ENCODE data around the gene CCNDBP1.
"Not testable (repeated sequence)": the region's sequence is repeated elsewhere in the genome, so short reads cannot be mapped to it uniquely, and the experiment has no call there.

CCNDBP1 gene

DNA sequence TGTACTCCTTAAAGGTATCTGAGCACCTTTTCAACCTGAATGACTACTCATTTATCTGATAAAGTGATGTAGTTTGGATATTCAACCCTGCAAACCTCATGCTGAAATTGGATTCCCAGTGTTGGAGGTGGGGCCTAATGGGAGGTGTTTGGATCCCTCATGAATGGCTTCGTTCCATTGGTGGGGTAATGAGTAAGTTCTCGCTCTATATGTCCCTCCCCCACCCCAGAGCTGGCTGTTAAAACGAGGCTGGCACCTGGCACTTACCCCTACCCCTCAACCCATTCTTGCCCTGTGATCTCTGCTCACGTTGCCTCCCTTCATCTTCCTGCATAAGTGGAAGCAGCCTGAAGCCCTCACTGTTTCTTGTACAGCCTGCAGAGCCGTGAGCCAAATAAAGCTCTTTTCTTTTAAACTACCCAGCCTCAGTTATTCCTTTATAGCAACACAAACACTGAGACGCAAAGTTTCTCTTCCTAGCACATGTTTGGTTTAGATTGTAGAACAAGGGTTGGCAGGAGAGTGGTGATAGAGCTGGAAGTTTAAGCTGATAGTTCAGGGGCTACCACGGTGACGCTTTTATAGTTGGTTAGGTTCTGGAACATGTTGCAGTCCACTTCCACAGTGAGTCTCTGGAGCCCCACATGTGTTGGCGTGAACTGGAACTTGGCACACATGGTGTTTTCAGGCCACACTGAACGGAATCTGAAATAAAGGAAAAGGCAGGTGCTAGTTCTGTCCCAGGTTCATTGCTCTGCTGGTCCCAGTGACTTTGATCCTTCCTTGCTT lies 11.8 kb downstream of the CCNDBP1 start:
- H3K27me3 ChIP-seq (ENCODE audit: control insufficient read depth in 1 of 2, insufficient read depth in 2 of 2, low read length in 2 of 2) = no peaks in the 10 kb centered on the region
- no peak overlapping the region for H3K4me3 ChIP-seq (ENCODE audit: low read depth in 1 of 2, low read length in 2 of 2)
- H3K9me3 ChIP-seq (ENCODE audit: low read length) = no peaks in the 10 kb centered on the region
- H3K9ac ChIP-seq (ENCODE audit: low read length) = no peak overlapping the region
- H3K4me1 ChIP-seq (ENCODE audit: insufficient read depth, low read length) = no peaks in the 10 kb centered on the region
- H3K27ac ChIP-seq (ENCODE audit: low read depth, low read length) = no peak overlapping the region
- peaks cover 45% of the 10 kb centered on the region for H3K36me3 ChIP-seq (ENCODE audit: insufficient read depth, low read length)

DNA sequence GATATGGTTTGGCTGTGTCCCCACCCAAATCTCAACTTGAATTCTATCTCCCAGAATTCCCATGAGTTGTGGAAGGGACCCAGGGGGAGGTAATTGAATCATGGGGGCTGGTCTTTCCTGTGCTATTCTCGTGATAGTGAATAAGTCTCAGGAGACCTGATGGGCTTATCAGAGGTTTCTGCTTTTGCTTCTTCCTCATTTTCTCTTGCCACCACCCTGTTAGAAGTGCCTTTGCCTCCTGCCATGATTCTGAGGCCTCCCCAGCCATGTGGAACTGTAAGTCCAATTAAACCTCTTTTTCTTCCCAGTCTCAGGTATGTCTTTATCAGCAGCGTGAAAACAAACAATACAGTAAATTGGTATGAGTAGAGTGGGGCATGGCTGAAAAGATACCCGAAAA lies 12.6 kb downstream of the CCNDBP1 start:
- H3K27ac ChIP-seq (ENCODE audit: low read depth, low read length); H3K9me3 ChIP-seq (ENCODE audit: low read length); H3K4me1 ChIP-seq (ENCODE audit: insufficient read depth, low read length); H3K9ac ChIP-seq (ENCODE audit: low read length); H3K4me3 ChIP-seq (ENCODE audit: low read depth in 1 of 2, low read length in 2 of 2); H3K27me3 ChIP-seq (ENCODE audit: control insufficient read depth in 1 of 2, insufficient read depth in 2 of 2, low read length in 2 of 2): not testable (repeated sequence)
- H3K36me3 ChIP-seq (ENCODE audit: insufficient read depth, low read length) = peaks cover 37% of the 10 kb centered on the region

DNA sequence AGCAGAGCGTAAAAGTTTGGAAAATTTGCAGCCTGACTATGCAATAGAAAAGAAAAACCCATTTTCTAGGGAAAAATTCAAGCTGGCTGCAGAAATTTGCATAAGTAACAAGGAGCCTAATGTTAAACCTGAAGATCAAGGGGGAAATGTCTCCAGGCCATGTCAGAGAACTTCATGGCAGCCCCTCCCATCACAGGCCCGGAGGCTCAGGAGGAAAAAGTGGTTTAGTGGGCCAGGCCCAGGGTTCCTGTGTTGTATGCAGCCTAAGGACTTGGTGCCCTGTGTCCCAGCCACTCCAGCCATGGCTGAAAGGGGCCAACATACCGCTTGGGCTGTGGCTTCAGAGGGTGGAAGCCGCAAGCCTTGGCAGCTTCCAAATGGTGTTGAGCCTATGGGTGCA lies 13.4 kb downstream of the CCNDBP1 start:
- not testable (repeated sequence) for H3K4me1 ChIP-seq (ENCODE audit: insufficient read depth, low read length); H3K27me3 ChIP-seq (ENCODE audit: control insufficient read depth in 1 of 2, insufficient read depth in 2 of 2, low read length in 2 of 2)

DNA sequence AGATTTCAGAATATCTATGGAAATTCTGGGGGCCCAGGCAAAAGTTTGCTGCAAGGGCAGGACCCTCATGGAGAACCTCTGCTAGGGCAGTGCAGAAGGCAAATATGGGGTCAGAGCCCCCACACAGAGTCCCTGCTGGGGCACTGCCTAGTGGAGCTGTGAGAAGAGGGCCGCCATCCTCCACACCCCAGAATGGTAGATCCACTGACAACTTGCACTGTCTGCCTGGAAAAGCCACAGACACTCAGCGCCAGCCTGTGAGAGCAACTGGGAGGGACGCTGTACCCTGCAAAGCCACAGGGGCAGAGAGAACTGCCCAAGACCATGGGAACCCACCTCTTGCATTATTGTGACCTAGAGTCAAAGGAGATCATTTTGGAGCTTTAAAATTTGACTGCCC lies 13.8 kb downstream of the CCNDBP1 start:
- Histone ChIP-seq H3K27me3 (ENCODE audit: control insufficient read depth in 1 of 2, insufficient read depth in 2 of 2, low read length in 2 of 2) (no peaks in the 10 kb centered on the region), H3K9me3 (ENCODE audit: low read length) (no peaks in the 10 kb centered on the region), H3K4me1 (ENCODE audit: insufficient read depth, low read length) (no peaks in the 10 kb centered on the region), H3K4me3 (ENCODE audit: low read depth in 1 of 2, low read length in 2 of 2) (no peak overlapping the region), H3K9ac (ENCODE audit: low read length) (no peak overlapping the region), H3K27ac (ENCODE audit: low read depth, low read length) (no peak overlapping the region), H3K36me3 (ENCODE audit: insufficient read depth, low read length) (peaks cover 28% of the 10 kb centered on the region)

More for the DNA sequence above, 13.4 kb downstream of the CCNDBP1 start:
- not testable (repeated sequence) for H3K9me3 ChIP-seq (ENCODE audit: low read length); H3K27ac ChIP-seq (ENCODE audit: low read depth, low read length); H3K9ac ChIP-seq (ENCODE audit: low read length); H3K4me3 ChIP-seq (ENCODE audit: low read depth in 1 of 2, low read length in 2 of 2)
- peaks cover 29% of the 10 kb centered on the region for H3K36me3 ChIP-seq (ENCODE audit: insufficient read depth, low read length)

DNA sequence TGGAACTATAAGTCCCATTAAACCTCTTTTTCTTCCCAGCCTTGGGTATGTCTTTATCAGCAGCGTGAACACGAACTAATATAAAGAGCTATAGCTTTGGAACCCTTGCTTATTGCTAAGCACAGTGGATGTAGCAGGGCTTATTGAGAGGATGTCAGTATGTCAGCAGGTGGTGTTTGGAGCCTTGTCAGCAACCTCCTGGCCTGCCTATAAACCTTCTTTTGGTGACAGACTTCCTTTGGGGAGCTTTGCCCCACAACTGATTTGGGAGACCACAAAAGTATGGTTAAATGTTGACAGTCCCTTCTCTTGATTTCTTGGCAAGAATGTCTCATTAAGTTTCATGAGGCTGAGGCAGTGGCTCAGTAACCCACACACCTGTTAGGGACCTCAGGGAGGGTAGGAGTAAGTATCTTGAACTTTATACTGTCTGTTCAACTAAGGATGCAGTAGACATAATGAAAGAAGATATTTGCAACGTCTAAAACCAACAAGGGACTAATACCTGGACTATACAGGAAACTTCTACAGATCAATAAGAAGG lies 14.8 kb downstream of the CCNDBP1 start:
- Histone ChIP-seq H3K4me1 (ENCODE audit: insufficient read depth, low read length) (no peaks in the 10 kb centered on the region), H3K36me3 (ENCODE audit: insufficient read depth, low read length) (peaks cover 20% of the 10 kb centered on the region), H3K27me3 (ENCODE audit: control insufficient read depth in 1 of 2, insufficient read depth in 2 of 2, low read length in 2 of 2) (no peaks in the 10 kb centered on the region), H3K4me3 (ENCODE audit: low read depth in 1 of 2, low read length in 2 of 2) (no peak overlapping the region), H3K27ac (ENCODE audit: low read depth, low read length) (no peak overlapping the region), H3K9ac (ENCODE audit: low read length) (no peak overlapping the region), H3K9me3 (ENCODE audit: low read length) (no peaks in the 10 kb centered on the region)

DNA sequence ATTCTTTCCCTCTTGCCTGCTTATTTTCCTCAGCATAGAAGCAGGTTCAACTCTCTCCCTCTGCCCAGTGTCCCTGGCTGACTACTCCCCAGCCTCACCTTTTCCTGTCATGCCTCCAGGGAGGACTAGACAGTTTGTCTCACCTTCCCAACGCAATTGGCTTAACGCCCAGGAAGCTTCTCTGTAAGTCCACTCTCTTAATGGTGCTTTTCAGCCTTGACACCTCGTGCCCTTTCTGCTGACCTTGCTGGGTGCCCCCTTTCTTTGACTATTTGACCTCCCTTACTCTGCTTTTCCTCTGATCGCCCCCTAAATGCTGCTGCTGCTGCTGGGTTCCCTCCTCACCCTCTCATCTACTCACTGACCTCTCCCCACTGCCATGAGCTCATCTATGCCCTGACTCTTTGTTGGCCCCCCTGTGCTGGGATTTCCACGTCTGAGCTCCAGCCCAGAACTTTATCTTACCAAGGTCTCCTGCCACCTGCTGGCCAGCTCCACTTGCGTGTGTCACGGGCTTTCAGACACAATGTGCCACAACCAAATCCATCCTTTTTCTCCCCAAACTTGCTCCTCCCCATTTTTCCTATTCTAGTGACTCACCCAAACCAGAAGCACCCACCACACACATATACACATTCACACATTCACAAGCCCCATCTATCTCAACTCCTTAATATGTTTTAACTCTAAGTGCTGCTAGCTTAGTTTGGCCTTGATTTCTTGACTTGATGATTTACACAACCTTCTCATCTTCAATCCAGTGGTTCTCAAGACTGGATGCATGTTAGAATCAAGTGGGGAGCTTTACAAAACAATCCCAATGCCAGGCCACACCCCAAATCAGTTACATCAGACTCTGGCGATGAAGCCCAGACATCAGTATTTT lies 19.1 kb downstream of the CCNDBP1 start:
- Histone ChIP-seq H3K9ac (ENCODE audit: low read length) (no peak overlapping the region), H3K4me3 (ENCODE audit: low read depth in 1 of 2, low read length in 2 of 2) (no peak overlapping the region), H3K27me3 (ENCODE audit: control insufficient read depth in 1 of 2, insufficient read depth in 2 of 2, low read length in 2 of 2) (peaks cover 0 to 8% of the 10 kb centered on the region in 2 donors), H3K36me3 (ENCODE audit: insufficient read depth, low read length) (no peaks in the 10 kb centered on the region), H3K4me1 (ENCODE audit: insufficient read depth, low read length) (no peaks in the 10 kb centered on the region), H3K9me3 (ENCODE audit: low read length) (no peaks in the 10 kb centered on the region), H3K27ac (ENCODE audit: low read depth, low read length) (no peak overlapping the region)

DNA sequence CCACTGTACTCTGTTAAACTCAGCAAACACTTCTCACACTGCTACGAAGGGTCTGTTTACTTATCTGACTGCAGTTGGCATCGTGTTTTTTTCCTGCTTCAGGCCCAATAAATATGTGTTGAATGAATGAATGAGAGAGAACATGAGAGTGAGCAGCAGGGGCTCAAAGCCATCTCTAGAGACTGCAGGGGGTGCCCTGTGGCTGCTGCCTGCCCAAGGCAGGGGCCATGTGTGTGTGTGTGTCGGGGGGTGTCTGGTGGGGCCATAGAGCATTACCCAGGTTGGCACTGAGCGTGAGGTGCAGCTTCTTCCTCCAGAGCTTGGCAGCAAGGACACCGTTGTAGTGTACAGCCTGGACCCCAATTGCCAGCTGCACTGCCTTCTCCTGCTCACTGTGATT lies 20.9 kb downstream of the CCNDBP1 start:
- H3K27me3 ChIP-seq (ENCODE audit: control insufficient read depth in 1 of 2, insufficient read depth in 2 of 2, low read length in 2 of 2) = peaks cover 0 to 8% of the 10 kb centered on the region in 2 donors
- no peak overlapping the region for H3K9ac ChIP-seq (ENCODE audit: low read length)
- H3K36me3 ChIP-seq (ENCODE audit: insufficient read depth, low read length) = no peaks in the 10 kb centered on the region
- no peak overlapping the region for H3K27ac ChIP-seq (ENCODE audit: low read depth, low read length)
- no peak overlapping the region for H3K4me3 ChIP-seq (ENCODE audit: low read depth in 1 of 2, low read length in 2 of 2)
- H3K9me3 ChIP-seq (ENCODE audit: low read length) = no peaks in the 10 kb centered on the region
- H3K4me1 ChIP-seq (ENCODE audit: insufficient read depth, low read length) = no peaks in the 10 kb centered on the region

- no peaks in the 10 kb centered on the region for H3K36me3 ChIP-seq (ENCODE audit: insufficient read depth, low read length)
- no peaks in the 10 kb centered on the region for H3K9me3 ChIP-seq (ENCODE audit: low read length)
- H3K9ac ChIP-seq (ENCODE audit: low read length) = no peak overlapping the region
- no peak overlapping the region for H3K4me3 ChIP-seq (ENCODE audit: low read depth in 1 of 2, low read length in 2 of 2)
- no peaks in the 10 kb centered on the region for H3K4me1 ChIP-seq (ENCODE audit: insufficient read depth, low read length)
- H3K27ac ChIP-seq (ENCODE audit: low read depth, low read length) = no peak overlapping the region
- peaks cover 0 to 8% of the 10 kb centered on the region in 2 donors for H3K27me3 ChIP-seq (ENCODE audit: control insufficient read depth in 1 of 2, insufficient read depth in 2 of 2, low read length in 2 of 2)
These were observed 21.8 kb downstream of the CCNDBP1 start for GRCh38 chr15:43207024-43207423.

DNA sequence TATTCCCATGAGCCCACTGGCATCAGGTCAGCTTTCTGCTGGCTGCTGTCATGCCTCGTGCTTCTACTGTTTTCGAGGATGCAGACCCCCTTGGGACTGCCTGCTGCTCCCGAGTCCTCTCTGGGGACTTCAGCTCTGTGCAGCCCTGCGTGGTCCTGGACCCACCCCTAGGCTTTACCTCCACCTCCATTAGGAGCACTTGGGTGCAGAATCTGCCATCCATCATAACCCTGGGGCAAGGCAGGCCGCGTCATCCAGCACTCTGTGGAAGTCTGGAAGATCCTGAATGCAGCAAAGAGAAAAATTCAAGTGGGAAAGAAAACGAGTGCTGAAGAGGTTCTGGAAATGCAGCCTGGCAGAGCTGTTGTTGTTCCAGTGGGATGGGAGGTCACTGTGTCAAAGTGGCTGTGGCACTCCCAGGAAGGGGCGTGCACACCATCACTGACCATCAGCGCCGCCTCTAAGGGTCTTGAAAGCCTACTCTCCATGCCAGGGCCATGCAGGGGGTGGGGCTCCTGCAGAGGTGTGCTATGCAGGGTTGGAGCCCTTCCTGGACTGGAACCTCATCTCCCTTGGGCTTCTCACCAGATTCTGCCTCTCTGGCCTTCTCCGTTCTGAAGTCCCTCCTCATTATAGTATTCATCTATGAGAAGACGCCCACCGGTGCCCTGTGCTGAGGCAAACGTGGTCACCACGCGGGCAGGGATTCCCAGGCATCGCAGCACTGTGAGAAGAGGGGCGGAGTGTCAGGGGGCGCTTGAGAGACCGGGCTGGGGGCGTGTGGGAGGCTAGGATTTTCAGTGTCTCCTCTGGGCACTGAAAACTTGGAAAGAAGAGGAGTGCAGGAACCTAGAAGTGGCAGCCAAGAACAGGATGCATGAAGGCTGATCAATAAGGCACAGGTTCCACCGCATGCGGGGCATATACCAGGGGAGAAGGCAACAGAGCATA lies 23.1 kb downstream of the CCNDBP1 start:
- H3K4me1 ChIP-seq (ENCODE audit: insufficient read depth, low read length) = no peaks in the 10 kb centered on the region
- no peak overlapping the region for H3K9ac ChIP-seq (ENCODE audit: low read length)
- H3K36me3 ChIP-seq (ENCODE audit: insufficient read depth, low read length) = no peaks in the 10 kb centered on the region
- H3K27ac ChIP-seq (ENCODE audit: low read depth, low read length) = no peak overlapping the region
- no peak overlapping the region for H3K4me3 ChIP-seq (ENCODE audit: low read depth in 1 of 2, low read length in 2 of 2)
- H3K9me3 ChIP-seq (ENCODE audit: low read length) = no peaks in the 10 kb centered on the region
- H3K27me3 ChIP-seq (ENCODE audit: control insufficient read depth in 1 of 2, insufficient read depth in 2 of 2, low read length in 2 of 2) = peaks cover 0 to 8% of the 10 kb centered on the region in 2 donors

DNA sequence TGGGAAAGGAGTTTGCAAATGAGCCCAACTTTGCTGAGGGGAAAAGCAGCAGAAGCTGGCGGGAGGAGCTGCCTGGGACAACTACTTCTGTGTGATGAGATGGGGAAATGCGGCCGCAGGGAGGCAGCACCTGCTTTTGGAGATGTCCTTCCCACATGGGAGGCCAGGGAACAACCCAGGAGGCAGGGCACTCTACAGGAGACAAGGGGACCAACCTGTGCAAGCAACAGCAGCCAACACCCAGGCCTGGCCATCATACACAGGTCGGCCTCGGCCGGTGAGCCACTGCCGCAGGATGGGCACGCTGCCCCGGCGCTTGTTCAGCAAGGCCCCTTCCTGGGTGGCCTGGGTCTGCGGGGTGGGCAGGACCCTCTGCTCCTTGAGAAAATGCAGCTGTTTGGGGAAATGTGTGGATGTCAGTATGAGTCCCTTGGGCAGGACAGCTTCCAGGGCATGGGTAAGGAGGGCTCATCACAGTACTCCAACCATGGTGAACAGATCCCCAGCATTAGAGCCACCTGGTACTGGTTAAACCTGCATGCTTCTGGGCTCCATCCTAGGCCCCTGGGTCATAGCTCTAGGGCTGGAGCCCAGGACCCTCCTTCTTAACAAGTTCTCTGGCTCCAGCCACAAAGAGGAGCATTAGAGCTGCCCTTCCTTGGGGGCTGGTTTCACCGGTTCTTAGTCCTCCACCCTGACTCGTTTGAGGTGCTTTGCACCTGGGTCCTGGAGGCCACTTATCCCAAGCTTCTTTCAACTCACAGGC lies 24.0 kb downstream of the CCNDBP1 start:
- Histone ChIP-seq H3K9me3 (ENCODE audit: low read length) (no peaks in the 10 kb centered on the region), H3K4me3 (ENCODE audit: low read depth in 1 of 2, low read length in 2 of 2) (no peak overlapping the region), H3K27me3 (ENCODE audit: control insufficient read depth in 1 of 2, insufficient read depth in 2 of 2, low read length in 2 of 2) (peaks cover 0 to 8% of the 10 kb centered on the region in 2 donors), H3K9ac (ENCODE audit: low read length) (no peak overlapping the region), H3K36me3 (ENCODE audit: insufficient read depth, low read length) (no peaks in the 10 kb centered on the region), H3K27ac (ENCODE audit: low read depth, low read length) (no peak overlapping the region), H3K4me1 (ENCODE audit: insufficient read depth, low read length) (no peaks in the 10 kb centered on the region)

Data from muscle layer of colon (tissue), 2 donors.